ENCODE measurements around the gene PAQR5. TPM values are rescaled to one million over a fixed set of nuclear protein-coding genes. Genes with fewer than 3 reads are reported as not detected.
"Not testable (repeated sequence)": the region's sequence is repeated elsewhere in the genome, so short reads cannot be mapped to it uniquely, and the experiment has no call there.

PAQR5 gene
- total RNA-seq, 1 donor from 2014 or later = not detected

DNA sequence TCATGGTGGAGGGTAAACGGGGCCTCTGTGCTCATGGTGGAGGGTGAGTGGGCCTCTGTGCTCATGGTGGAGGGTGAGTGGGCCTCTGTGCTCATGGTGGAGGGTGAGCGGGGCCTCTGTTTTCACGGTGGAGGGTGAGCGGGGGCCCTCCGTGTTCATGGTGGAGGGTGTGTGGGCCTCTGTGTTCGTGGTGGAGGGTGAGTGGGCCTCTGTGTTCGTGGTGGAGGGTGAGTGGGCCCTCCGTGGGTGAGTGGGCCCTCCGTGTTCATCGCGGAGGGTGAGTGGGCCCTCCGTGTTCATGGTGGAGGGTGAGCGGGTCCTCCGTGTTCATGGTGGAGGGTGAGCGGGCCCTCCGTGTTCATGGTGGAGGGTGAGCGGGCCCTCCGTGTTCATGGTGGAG, 85.4 kb downstream of the PAQR5 start:
- H3K9me3 Mint-ChIP-seq; DNase-seq (ENCODE audit: low spot score); intact Hi-C loops (cut with micrococcal nuclease); H3K4me3 Mint-ChIP-seq (ENCODE audit: low read depth); H3K27ac Mint-ChIP-seq; H3K27me3 Mint-ChIP-seq (ENCODE audit: low read depth); H3K36me3 Mint-ChIP-seq (ENCODE audit: low read depth); H3K4me1 Mint-ChIP-seq (ENCODE audit: low read depth): not testable (repeated sequence)

- no peak overlapping the region for H3K27ac Mint-ChIP-seq
- no peak overlapping the region for H3K4me3 Mint-ChIP-seq (ENCODE audit: low read depth)
- no peaks in the 10 kb centered on the region for H3K4me1 Mint-ChIP-seq (ENCODE audit: low read depth)
- intact Hi-C loops (cut with micrococcal nuclease) = no loop called here
- H3K9me3 Mint-ChIP-seq = no peaks in the 10 kb centered on the region
- DNase-seq (ENCODE audit: low spot score) = no peak
- H3K36me3 Mint-ChIP-seq (ENCODE audit: low read depth) = no peaks in the 10 kb centered on the region
- H3K27me3 Mint-ChIP-seq (ENCODE audit: low read depth) = peaks cover 5% of the 10 kb centered on the region
Measured at GRCh38 chr15:69384626-69385598, 86.2 kb downstream of the PAQR5 start.

DNA sequence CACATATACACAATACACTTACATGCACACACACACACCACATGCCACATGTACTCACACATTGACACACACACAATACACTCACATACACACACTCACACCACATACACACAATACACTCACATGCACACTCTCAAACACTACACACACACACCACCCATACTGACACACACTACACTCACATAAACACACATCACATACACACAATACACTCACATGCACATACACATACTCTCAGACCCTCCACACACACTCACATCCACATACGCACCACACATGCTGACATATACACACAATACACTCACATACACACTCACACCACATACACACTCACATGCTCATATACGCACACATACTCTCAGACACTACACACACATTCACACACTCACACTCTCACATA, 87.1 kb downstream of the PAQR5 start:
- no peaks in the 10 kb centered on the region for H3K9me3 Mint-ChIP-seq
- DNase-seq (ENCODE audit: low spot score) = no peak
- H3K4me1 Mint-ChIP-seq (ENCODE audit: low read depth) = no peaks in the 10 kb centered on the region
- H3K27ac Mint-ChIP-seq = no peak overlapping the region
- peaks cover under 1% of the 10 kb centered on the region for H3K27me3 Mint-ChIP-seq (ENCODE audit: low read depth)
- intact Hi-C loops (cut with micrococcal nuclease) = no loop called here
- no peak overlapping the region for H3K4me3 Mint-ChIP-seq (ENCODE audit: low read depth)
- no peaks in the 10 kb centered on the region for H3K36me3 Mint-ChIP-seq (ENCODE audit: low read depth)

DNA sequence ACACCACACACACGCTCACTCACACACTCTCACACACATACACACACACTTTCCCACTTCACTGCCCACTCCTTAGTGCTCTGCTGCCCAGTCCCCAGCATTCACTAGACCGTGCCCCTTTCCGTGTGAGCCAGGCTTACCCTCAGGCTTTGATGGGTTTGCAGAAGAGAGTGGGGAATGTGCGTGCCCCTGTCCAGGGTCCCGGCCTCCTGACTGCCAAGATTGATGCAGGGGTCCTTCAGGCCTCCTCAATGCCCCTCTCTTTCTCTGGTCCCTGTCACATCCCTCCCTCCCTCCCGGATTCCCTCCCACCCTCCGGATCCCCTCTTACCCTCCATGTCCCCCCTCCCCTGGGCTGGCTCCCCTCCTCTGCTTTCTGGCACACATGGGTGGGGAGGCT, 87.6 kb downstream of the PAQR5 start:
- DNase-seq (ENCODE audit: low spot score) = no peak
- Mint-ChIP-seq H3K27me3 (ENCODE audit: low read depth) (no peaks in the 10 kb centered on the region), H3K27ac (no peak overlapping the region), H3K4me3 (ENCODE audit: low read depth) (no peak overlapping the region), H3K36me3 (ENCODE audit: low read depth) (no peaks in the 10 kb centered on the region), H3K4me1 (ENCODE audit: low read depth) (no peaks in the 10 kb centered on the region), H3K9me3 (no peaks in the 10 kb centered on the region)
- intact Hi-C loops (cut with micrococcal nuclease) = no loop called here

- H3K27me3 Mint-ChIP-seq (ENCODE audit: low read depth) = peaks cover 5% of the 10 kb centered on the region
- no peaks in the 10 kb centered on the region for H3K9me3 Mint-ChIP-seq
Measured at GRCh38 chr15:69388260-69388705, 89.6 kb downstream of the PAQR5 start.

DNA sequence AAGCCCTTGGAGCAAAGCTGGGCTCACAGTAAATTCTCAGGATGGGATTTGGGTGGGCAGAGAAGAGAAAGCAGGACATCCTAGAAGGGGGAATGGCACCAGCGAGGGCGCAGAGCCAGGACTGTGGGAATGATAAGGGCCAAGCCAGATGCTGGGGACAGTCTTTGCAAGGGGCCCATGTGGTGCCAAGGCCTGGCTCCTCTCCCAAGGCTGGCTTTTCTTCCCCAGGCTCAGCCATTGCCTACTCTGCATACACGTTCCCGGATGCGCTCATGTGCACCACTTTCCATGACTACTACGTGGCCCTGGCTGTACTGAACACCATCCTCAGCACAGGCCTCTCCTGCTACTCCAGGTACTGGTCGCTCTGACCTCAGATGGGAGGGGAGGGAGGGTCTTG, 90.7 kb downstream of the PAQR5 start:
- intact Hi-C loops (cut with micrococcal nuclease) = no loop called here
- H3K4me1 Mint-ChIP-seq (ENCODE audit: low read depth) = peaks cover 2% of the 10 kb centered on the region
- no peaks in the 10 kb centered on the region for H3K36me3 Mint-ChIP-seq (ENCODE audit: low read depth)
- no peak overlapping the region for H3K27ac Mint-ChIP-seq
- no peak overlapping the region for H3K4me3 Mint-ChIP-seq (ENCODE audit: low read depth)
- peaks cover 7% of the 10 kb centered on the region for H3K27me3 Mint-ChIP-seq (ENCODE audit: low read depth)
- DNase-seq (ENCODE audit: low spot score) = no peak
- H3K9me3 Mint-ChIP-seq = no peaks in the 10 kb centered on the region

More at GRCh38 chr15:69388260-69388705, 89.6 kb downstream of the PAQR5 start:
- no peaks in the 10 kb centered on the region for H3K36me3 Mint-ChIP-seq (ENCODE audit: low read depth)
- DNase-seq (ENCODE audit: low spot score) = no peak
- no peaks in the 10 kb centered on the region for H3K4me1 Mint-ChIP-seq (ENCODE audit: low read depth)
- intact Hi-C loops (cut with micrococcal nuclease) = no loop called here
- H3K27ac Mint-ChIP-seq = no peak overlapping the region
- no peak overlapping the region for H3K4me3 Mint-ChIP-seq (ENCODE audit: low read depth)

DNA sequence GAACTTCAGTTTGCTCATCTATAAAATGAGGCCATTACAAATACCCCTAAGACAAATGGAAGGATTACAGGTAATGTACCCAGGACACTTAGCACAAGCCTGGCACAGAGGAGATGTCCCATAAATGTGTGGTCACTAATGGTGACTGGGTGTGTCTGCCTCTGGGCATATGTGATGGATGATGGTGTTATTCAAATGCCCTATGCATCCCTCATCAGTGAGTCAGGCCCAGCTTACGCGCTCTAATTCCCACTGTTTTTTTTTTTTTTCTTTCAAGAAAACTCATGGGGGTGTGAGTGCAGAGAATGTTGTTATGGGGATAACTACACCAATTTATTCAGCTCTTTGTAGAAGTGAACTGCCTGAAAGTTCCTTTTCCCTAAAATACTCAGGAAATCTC, 91.9 kb downstream of the PAQR5 start:
- Mint-ChIP-seq H3K4me1 (ENCODE audit: low read depth) (peaks cover 7% of the 10 kb centered on the region), H3K27ac (no peak overlapping the region), H3K4me3 (ENCODE audit: low read depth) (no peak overlapping the region), H3K36me3 (ENCODE audit: low read depth) (no peaks in the 10 kb centered on the region), H3K9me3 (no peaks in the 10 kb centered on the region), H3K27me3 (ENCODE audit: low read depth) (peaks cover 11% of the 10 kb centered on the region)
- DNase-seq (ENCODE audit: low spot score) = no peak
- intact Hi-C loops (cut with micrococcal nuclease) = no loop called here

DNA sequence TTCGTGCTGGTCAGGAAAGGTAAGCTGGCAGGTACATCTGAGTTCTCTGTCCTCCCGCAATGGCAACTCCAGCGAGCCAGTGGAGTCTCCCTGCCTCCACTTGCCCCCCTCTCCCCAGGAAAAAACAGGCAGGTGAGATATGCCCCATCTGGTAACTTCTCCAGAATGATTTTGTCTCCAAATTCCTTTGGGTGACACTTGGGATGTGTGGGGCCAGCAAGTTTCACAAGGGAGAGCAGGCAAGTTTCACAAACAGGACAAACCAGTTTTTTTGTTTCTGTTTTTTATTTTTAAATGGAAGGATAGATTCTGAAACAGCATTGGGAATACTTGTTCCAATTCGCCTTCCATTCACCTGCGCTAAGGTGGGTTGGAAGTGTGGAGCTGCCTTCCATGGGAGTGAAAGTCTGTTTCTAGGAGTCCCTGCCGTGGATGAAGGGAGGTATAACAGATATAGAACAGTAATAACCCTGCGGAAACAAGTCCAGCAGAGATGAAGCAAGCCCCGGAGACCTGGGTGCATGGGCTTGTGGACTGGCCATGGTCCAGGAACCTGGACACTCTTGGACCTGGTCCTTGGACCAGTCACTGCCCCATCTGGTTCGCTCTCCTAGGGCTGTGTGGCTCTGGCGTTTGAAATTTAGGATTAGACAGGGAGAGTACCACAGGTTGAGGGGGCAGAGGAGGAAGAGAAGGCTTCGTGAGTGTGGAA, 92.5 kb downstream of the PAQR5 start:
- intact Hi-C loops (cut with micrococcal nuclease) = no loop called here
- H3K36me3 Mint-ChIP-seq (ENCODE audit: low read depth) = no peaks in the 10 kb centered on the region
- no peak overlapping the region for H3K4me3 Mint-ChIP-seq (ENCODE audit: low read depth)
- no peak for DNase-seq (ENCODE audit: low spot score)
- peaks cover 7% of the 10 kb centered on the region for H3K4me1 Mint-ChIP-seq (ENCODE audit: low read depth)
- H3K9me3 Mint-ChIP-seq = no peaks in the 10 kb centered on the region
- no peak overlapping the region for H3K27ac Mint-ChIP-seq
- peaks cover 14% of the 10 kb centered on the region for H3K27me3 Mint-ChIP-seq (ENCODE audit: low read depth)

DNA sequence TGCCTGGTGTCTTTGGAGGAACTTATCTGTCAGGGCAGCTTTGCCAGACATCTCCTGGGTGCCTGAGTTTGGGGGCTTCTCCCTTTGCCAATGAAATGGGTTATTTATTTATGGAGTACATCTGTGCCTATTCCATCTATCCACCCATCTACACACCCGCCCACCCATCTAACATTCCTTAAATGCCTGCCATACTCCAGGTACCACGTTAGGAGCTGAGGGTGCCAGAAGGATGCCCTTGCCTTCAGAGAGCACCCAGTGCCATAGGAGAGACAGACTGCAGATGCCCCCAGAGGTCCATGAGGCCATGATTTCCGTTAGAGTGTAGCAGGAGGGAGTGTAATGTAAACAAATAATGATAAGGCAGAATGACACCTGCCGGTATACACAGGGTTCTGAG, 93.6 kb downstream of the PAQR5 start:
- Mint-ChIP-seq H3K27ac (no peak overlapping the region), H3K4me1 (ENCODE audit: low read depth) (peaks cover 7% of the 10 kb centered on the region), H3K9me3 (no peaks in the 10 kb centered on the region), H3K4me3 (ENCODE audit: low read depth) (no peak overlapping the region), H3K36me3 (ENCODE audit: low read depth) (no peaks in the 10 kb centered on the region), H3K27me3 (ENCODE audit: low read depth) (peaks cover 14% of the 10 kb centered on the region)
- DNase-seq (ENCODE audit: low spot score) = no peak
- intact Hi-C loops (cut with micrococcal nuclease) = no loop called here

DNA sequence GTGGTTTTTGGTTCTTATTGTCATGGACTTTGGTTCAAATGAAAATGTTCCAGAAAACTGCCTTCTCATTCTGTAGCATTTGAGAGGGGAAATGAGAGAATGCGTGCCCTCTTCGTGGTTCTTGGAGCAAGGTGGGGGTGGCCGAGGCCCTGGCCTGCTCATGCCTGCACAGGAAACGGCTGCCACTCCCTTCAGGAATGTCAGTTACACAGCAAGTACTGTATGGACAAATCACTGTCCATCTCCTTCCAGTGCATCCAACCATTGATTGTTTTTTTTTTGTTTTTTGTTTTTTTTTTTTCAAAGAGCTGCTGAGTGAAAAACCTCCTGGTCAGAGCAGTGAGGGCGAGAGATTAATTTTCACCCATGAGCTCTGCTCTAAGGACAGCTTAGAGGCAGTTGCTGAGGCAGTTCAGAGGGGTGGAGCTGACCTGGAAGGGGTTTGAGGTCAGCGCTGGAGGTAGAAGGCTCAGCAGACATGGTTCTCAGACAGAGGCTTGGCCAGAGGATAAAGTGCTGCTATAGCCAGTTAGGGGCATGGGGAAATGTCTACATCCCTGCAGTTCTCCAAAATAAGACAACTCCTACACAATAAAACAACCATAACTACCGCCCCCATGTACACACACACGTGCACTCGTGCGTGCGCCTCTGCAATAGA, 95.2 kb downstream of the PAQR5 start:
- intact Hi-C loops (cut with micrococcal nuclease) = loop anchor here (1.0 kb wide), 1 partner anchor 335 kb away; no protein-coding TSS in a partner anchor
- Mint-ChIP-seq H3K9me3 (no peaks in the 10 kb centered on the region), H3K4me3 (ENCODE audit: low read depth) (no peak overlapping the region), H3K36me3 (ENCODE audit: low read depth) (no peaks in the 10 kb centered on the region), H3K27ac (no peak overlapping the region), H3K4me1 (ENCODE audit: low read depth) (peaks cover 7% of the 10 kb centered on the region), H3K27me3 (ENCODE audit: low read depth) (peaks cover 14% of the 10 kb centered on the region)
- no peak for DNase-seq (ENCODE audit: low spot score)

- Mint-ChIP-seq H3K27ac (no peak overlapping the region), H3K9me3 (no peaks in the 10 kb centered on the region), H3K27me3 (ENCODE audit: low read depth) (peaks cover 14% of the 10 kb centered on the region), H3K4me1 (ENCODE audit: low read depth) (peaks cover 7% of the 10 kb centered on the region), H3K4me3 (ENCODE audit: low read depth) (no peak overlapping the region), H3K36me3 (ENCODE audit: low read depth) (no peaks in the 10 kb centered on the region)
- intact Hi-C loops (cut with micrococcal nuclease) = loop anchor here (1.0 kb wide), 1 partner anchor 335 kb away; no protein-coding TSS in a partner anchor
- peak; percentile 67 for DNase-seq (ENCODE audit: low spot score)
Measured at GRCh38 chr15:69394556-69395282, 96.0 kb downstream of the PAQR5 start.

DNA sequence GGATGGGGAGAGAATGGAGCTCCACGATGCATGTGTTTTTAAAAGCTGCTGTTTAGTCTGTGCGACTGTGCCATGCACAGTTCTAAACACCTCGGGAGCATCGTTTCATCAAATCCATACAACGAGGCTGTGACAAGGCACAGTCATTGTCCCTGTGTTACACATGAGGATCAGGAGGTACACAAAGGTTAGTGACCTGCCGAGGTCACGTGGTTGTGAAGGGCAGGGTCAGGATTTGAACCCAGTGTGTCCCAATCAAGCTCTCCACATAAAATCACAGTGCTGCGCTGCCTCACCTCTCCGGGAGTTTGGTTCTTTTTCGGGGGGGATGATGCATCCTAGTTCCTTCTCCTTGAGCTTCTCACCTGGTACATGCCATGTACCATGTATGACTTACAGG, 96.7 kb downstream of the PAQR5 start:
- Mint-ChIP-seq H3K27me3 (ENCODE audit: low read depth) (peaks cover 14% of the 10 kb centered on the region), H3K9me3 (no peaks in the 10 kb centered on the region), H3K36me3 (ENCODE audit: low read depth) (no peaks in the 10 kb centered on the region), H3K27ac (no peak overlapping the region), H3K4me1 (ENCODE audit: low read depth) (peaks cover 7% of the 10 kb centered on the region), H3K4me3 (ENCODE audit: low read depth) (no peak overlapping the region)
- no peak for DNase-seq (ENCODE audit: low spot score)
- intact Hi-C loops (cut with micrococcal nuclease) = no loop called here

Data from activated T-helper 2 cell treated with anti-CD3 and anti-CD28 coated beads, Interferon-gamma antibody, Interleukin-2, Interleukin-4, amounts not matched to agents 10 μg/mL and 5 μg/mL and 100 μg/mL, durations not matched to agents 14 hours and 24 hours and 36 hours (primary cell).